C4-2B (cell line): ENCODE results near the gene VTI1A.

ENCODE experiments used
- H3K27ac ChIP-seq: fragments of 450-650 bp; 2 replicates; pipeline ENCODE4 v1.5.1; 2017
- CTCF ChIP-seq: fragments of 450-650 bp; conservative IDR thresholded peaks from 2 replicates; pipeline ENCODE4 v1.5.1; 2017; ENCODE audit warnings: mild to moderate bottlenecking
- ZFX ChIP-seq: fragments of 450-650 bp; IDR thresholded peaks from 2 replicates; pipeline ENCODE4 v1.6.1; 2017

VTI1A gene

GRCh38 chr10:112614072-112614471, 167.1 kb downstream of the VTI1A start:
- H3K27ac ChIP-seq: no peak overlapping the region
- TF ChIP-seq ZFX (no peak), CTCF (no peak)

GRCh38 chr10:112614586-112614985, 167.6 kb downstream of the VTI1A start:
- TF ChIP-seq CTCF (no peak), ZFX (no peak)
- H3K27ac ChIP-seq: no peak overlapping the region

GRCh38 chr10:112615269-112615668, 168.3 kb downstream of the VTI1A start:
- no peak for TF ChIP-seq ZFX
- no peak for TF ChIP-seq CTCF
- H3K27ac ChIP-seq: no peak overlapping the region

- H3K27ac ChIP-seq: no peak overlapping the region
- no peak for TF ChIP-seq CTCF
- TF ChIP-seq ZFX: no peak
Measured at GRCh38 chr10:112616647-112617046, 169.6 kb downstream of the VTI1A start.

GRCh38 chr10:112618814-112619213, 171.8 kb downstream of the VTI1A start:
- TF ChIP-seq ZFX (no peak), CTCF (no peak)
- H3K27ac ChIP-seq: no peak overlapping the region

GRCh38 chr10:112619556-112619955, 172.5 kb downstream of the VTI1A start:
- H3K27ac ChIP-seq: no peak overlapping the region
- TF ChIP-seq ZFX: no peak
- TF ChIP-seq CTCF: no peak

- no peak overlapping the region for H3K27ac ChIP-seq
- no peak for TF ChIP-seq CTCF
- no peak for TF ChIP-seq ZFX
Measured at GRCh38 chr10:112622786-112623185, 175.8 kb downstream of the VTI1A start.

- no peak overlapping the region for H3K27ac ChIP-seq
- TF ChIP-seq CTCF: no peak
- no peak for TF ChIP-seq ZFX
Measured at GRCh38 chr10:112624546-112625048, 177.6 kb downstream of the VTI1A start.
